Spleen (tissue), 11 donors: ENCODE data around the gene NUDT8. TPM values are rescaled to one million over a fixed set of nuclear protein-coding genes. Genes with fewer than 3 reads are reported as not detected.

Experiments used
- DNase-seq: peaks from one replicate; pipeline ENCODE4 v3.0.0-alpha.2; 2020
- H3K27ac ChIP-seq, 8 donors: fragments of 200-600 bp; sonication (generic) in 7 of 8; 1 replicate in 4 of 8; 2 replicates in 4 of 8; pipeline versions ENCODE4 v1.5.0 to v1.8.0; 2016 to 2021; ENCODE audit warnings: inconsistent platforms in 4 of 8, mild to moderate bottlenecking in 4 of 8, moderate library complexity in 1 of 8
- H3K27me3 ChIP-seq, 7 donors: fragments of 200-600 bp; sonication (generic) in 6 of 7; replicated peaks in 1 of 7; 1 replicate in 4 of 7; 2 replicates in 3 of 7; pipeline versions ENCODE4 v1.5.0 to v1.8.0; 2016 to 2021; ENCODE audit warnings: inconsistent platforms in 3 of 7, mild to moderate bottlenecking in 1 of 7
- H3K36me3 ChIP-seq, 6 donors: fragments of 200-600 bp; sonication (generic) in 5 of 6; 1 replicate in 4 of 6; 2 replicates in 2 of 6; pipeline versions ENCODE4 v1.5.0 to v1.8.0; 2016 to 2021; ENCODE audit warnings: inconsistent platforms in 2 of 6
- H3K4me1 ChIP-seq, 6 donors: fragments of 200-600 bp; sonication (generic) in 5 of 6; 1 replicate in 3 of 6; 2 replicates in 3 of 6; pipeline versions ENCODE4 v1.5.0 to v1.8.0; 2016 to 2021; ENCODE audit warnings: inconsistent platforms in 3 of 6
- H3K4me3 ChIP-seq, 8 donors: fragments of 200-600 bp; sonication (generic) in 7 of 8; 1 replicate in 4 of 8; 2 replicates in 4 of 8; pipeline versions ENCODE4 v1.5.0 to v1.8.0; 2016 to 2021; ENCODE audit warnings: inconsistent platforms in 4 of 8, mild to moderate bottlenecking in 4 of 8, moderate library complexity in 2 of 8
- H3K9me3 ChIP-seq, 8 donors: fragments of 200-600 bp; sonication (generic) in 7 of 8; 1 replicate in 4 of 8; 2 replicates in 4 of 8; pipeline versions ENCODE4 v1.5.0 to v1.8.0; 2016 to 2021; ENCODE audit warnings: inconsistent platforms in 4 of 8
- CTCF ChIP-seq, 11 experiments: fragments of 200-600 bp in 7 of 11; fragments of 450-650 bp in 4 of 11; sonication (generic) in 4 of 11; IDR thresholded peaks in 8 of 11; conservative IDR thresholded peaks in 3 of 11; 1 replicate in 7 of 11; 2 replicates in 4 of 11; pipeline versions ENCODE4 v1.4.0 to v1.8.0; 2016 to 2021; ENCODE audit warnings: antibody characterized with exemption in 11 of 11, inconsistent platforms in 4 of 11, mild to moderate bottlenecking in 1 of 11
- POLR2A ChIP-seq, 3 donors: fragments of 450-650 bp; IDR thresholded peaks; one replicate each; pipeline ENCODE4 v1.5.1; 2017; ENCODE audit warnings: antibody characterized with exemption in 3 of 3, mild to moderate bottlenecking in 1 of 3
- POLR2AphosphoS5 ChIP-seq, 3 donors: sonication (generic); formaldehyde crosslinking; IDR thresholded peaks; one replicate each; pipeline ENCODE4 v1.5.1; 2017; ENCODE audit warnings: antibody characterized with exemption in 3 of 3
- WGBS, 5 donors: extraction: QIAGEN DNeasy Blood & Tissue Kit in 3 of 5; methylation state at CpG; one replicate each; pipeline versions ENCODE4 v1.1.5 to v1.1.7; 2013 to 2018; 5-methylcytosine and 5-hydroxymethylcytosine counted together
- intact Hi-C: fragments of 100-400 bp; cut with DNase I; formaldehyde crosslinking; loops from one replicate; pipeline ENCODE4 v1.15.0; 2023; ENCODE audit warnings: low total_unique reads
- polyA plus RNA-seq, 3 donors: library from polyadenylated mRNA; stranded (reverse); fragments of 200-250 nt; gene quantifications; one replicate each; pipeline ENCODE4 v1.2.1, GENCODE V29; 2013
- total RNA-seq, 7 donors: library from RNA; depleted of rRNA in 3 of 7; stranded (reverse); fragments of >200 nt in 3 of 7; fragmentation: NEBNext Ultra II Directional in 4 of 7; extraction: Animal tissue kit (Norgen Biotek cat#: 25700) in 4 of 7; gene quantifications; one replicate each; pipeline versions ENCODE4 v1.1.0 to v1.2.1, GENCODE V29; 2016 to 2021
- donor health status: healthy with polysubstance abuse.
- donor health status: DM: no; HTN: no; CAD: no; lungs with moderate emphysema.
- donor health status: DM: no; HTN: no; CAD: no.
- donor health status: Bipolar disorder and iron deficiency.
- donor health status: healthy.
- donor health status: DM: no; HTN: no; CAD: no.
- donor health status: DM: yes; HTN: yes; CAD: no.

The NUDT8 gene
- total and polyA plus RNA-seq, 10 donors: 2.7 to 9.2 (median 5.9) TPM

- no peak for TF ChIP-seq CTCF (IDR thresholded peaks at IDR 0.05 in 8 of 11, conservative IDR thresholded peaks at IDR 0.05 in 3 of 11)
- intact Hi-C loops: no loop called here
- Histone ChIP-seq H3K36me3 (no peaks in the 10 kb centered on the region), H3K4me1 (peaks cover 0 to 7% (median 2%) of the 10 kb centered on the region in 6 donors), H3K27ac (no peak overlapping the region), H3K27me3 (peaks cover 0 to 31% (median 3%) of the 10 kb centered on the region in 7 donors), H3K4me3 (no peak overlapping the region), H3K9me3 (no peaks in the 10 kb centered on the region)
- no peak for DNase-seq
- 66 to 80% (median 70%) methylated on average over 6 of the region's 6 CpGs for WGBS, 5 donors
Measured at GRCh38 chr11:67636962-67637361, 7.2 kb upstream of the NUDT8 start.

GRCh38 chr11:67635231-67635521, 5.4 kb upstream of the NUDT8 start:
- intact Hi-C loops: no loop called here
- DNase-seq: no peak
- no peak overlapping the region for H3K27ac ChIP-seq
- H3K36me3 ChIP-seq: no peaks in the 10 kb centered on the region
- no peak for TF ChIP-seq CTCF (IDR thresholded peaks at IDR 0.05 in 8 of 11, conservative IDR thresholded peaks at IDR 0.05 in 3 of 11)
- TF ChIP-seq POLR2AphosphoS5 (IDR thresholded peaks at IDR 0.05): no peak
- TF ChIP-seq POLR2A (IDR thresholded peaks at IDR 0.05): no peak
- H3K9me3 ChIP-seq: no peaks in the 10 kb centered on the region
- no peak overlapping the region for H3K4me3 ChIP-seq
- peaks cover 0 to 15% (median 0%) of the 10 kb centered on the region in 7 donors for H3K27me3 ChIP-seq
- 81 to 92% (median 90%) methylated on average over 4 of the region's 4 CpGs for WGBS, 5 donors
- peaks cover 4 to 18% (median 9%) of the 10 kb centered on the region in 6 donors for H3K4me1 ChIP-seq

- no peak for DNase-seq
- TF ChIP-seq POLR2AphosphoS5 (IDR thresholded peaks at IDR 0.05): no peak
- Histone ChIP-seq H3K4me1 (peaks cover 4 to 13% (median 9%) of the 10 kb centered on the region in 6 donors), H3K4me3 (no peak overlapping the region), H3K27me3 (peaks cover 0 to 9% (median 0%) of the 10 kb centered on the region in 7 donors), H3K27ac (no peak overlapping the region), H3K36me3 (no peaks in the 10 kb centered on the region), H3K9me3 (no peaks in the 10 kb centered on the region)
- WGBS, 5 donors: 77 to 88% (median 83%) methylated on average over 11 to 20 of the region's 20 CpGs
- intact Hi-C loops: no loop called here
Measured at GRCh38 chr11:67634366-67635230, 4.9 kb upstream of the NUDT8 start.

GRCh38 chr11:67633758-67634365, 4.1 kb upstream of the NUDT8 start:
- peaks cover 0 to 2% (median 0%) of the 10 kb centered on the region in 7 donors for H3K27me3 ChIP-seq
- TF ChIP-seq POLR2A (IDR thresholded peaks at IDR 0.05): no peak
- TF ChIP-seq CTCF (IDR thresholded peaks at IDR 0.05 in 8 of 11, conservative IDR thresholded peaks at IDR 0.05 in 3 of 11): no peak
- TF ChIP-seq POLR2AphosphoS5 (IDR thresholded peaks at IDR 0.05): no peak
- H3K4me1 ChIP-seq: peaks cover 6 to 20% (median 17%) of the 10 kb centered on the region in 6 donors
- H3K27ac ChIP-seq: no peak overlapping the region
- intact Hi-C loops: no loop called here
- peak; percentile 74 for DNase-seq
- H3K4me3 ChIP-seq: no peak overlapping the region
- WGBS, 5 donors: 79 to 90% (median 85%) methylated on average over 11 to 22 of the region's 22 CpGs
- H3K9me3 ChIP-seq: no peaks in the 10 kb centered on the region
- no peaks in the 10 kb centered on the region for H3K36me3 ChIP-seq
